GM19438 (cell line): ENCODE measurements around the gene MTMR11.
"Not testable (repeated sequence)": the region's sequence is repeated elsewhere in the genome, so short reads cannot be mapped to it uniquely, and the experiment has no call there.

Source experiments
- ATAC-seq: cut with Tn5 transposase; IDR thresholded peaks from one replicate; pipeline ENCODE4 v1.9.1; 2021; ENCODE audit warnings: low read depth; ENCODE audit not compliant: unreplicated experiment

Gene MTMR11, protein sequence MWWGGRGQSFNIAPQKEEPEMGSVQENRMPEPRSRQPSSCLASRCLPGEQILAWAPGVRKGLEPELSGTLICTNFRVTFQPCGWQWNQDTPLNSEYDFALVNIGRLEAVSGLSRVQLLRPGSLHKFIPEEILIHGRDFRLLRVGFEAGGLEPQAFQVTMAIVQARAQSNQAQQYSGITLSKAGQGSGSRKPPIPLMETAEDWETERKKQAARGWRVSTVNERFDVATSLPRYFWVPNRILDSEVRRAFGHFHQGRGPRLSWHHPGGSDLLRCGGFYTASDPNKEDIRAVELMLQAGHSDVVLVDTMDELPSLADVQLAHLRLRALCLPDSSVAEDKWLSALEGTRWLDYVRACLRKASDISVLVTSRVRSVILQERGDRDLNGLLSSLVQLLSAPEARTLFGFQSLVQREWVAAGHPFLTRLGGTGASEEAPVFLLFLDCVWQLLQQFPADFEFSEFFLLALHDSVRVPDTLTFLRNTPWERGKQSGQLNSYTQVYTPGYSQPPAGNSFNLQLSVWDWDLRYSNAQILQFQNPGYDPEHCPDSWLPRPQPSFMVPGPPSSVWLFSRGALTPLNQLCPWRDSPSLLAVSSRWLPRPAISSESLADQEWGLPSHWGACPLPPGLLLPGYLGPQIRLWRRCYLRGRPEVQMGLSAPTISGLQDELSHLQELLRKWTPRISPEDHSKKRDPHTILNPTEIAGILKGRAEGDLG

DNA sequence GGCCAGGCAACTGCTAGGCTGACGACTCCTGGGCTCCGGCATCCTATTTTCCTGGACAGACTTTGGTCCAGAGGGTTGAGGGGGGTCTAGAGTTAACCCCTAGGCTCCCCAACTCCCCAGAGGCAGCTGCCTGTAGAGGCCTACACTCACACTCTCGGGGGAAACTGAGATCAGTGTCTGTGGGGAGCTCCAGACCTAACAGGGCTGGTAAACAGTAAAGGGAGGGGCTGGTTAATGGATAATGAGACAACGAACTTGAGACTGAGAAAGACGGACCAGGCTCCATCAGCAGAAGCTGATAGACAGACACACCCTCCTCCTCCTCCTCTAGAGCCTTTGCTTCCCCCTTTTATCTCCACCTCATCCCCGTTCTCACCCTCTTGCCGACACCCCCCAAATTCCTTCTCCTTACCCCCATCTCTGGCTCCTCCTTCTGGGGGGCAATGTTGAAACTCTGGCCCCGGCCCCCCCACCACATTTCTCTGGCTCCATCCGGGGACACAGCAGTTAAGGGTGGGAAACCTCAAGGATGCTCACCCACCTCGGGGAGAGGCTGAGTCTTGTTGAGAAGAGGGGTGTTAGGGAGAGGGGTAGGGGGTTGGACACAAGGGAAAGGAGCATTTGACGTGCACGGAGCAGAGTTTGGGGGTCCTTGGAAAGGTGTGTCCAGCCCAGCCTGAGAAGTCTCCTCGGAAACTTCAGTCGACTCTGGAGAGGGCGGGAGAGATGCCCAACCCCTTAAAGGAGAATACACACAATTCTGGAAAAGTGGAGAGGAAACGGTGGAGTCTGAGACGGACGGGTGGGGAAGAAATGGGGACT is at the start of gene MTMR11:
Gene MTMR11 (minus strand): TSS at position 710 of the 822 bp plus-strand sequence. CDS start 232 bp downstream, at position 478.
- ATAC-seq, result no peak

DNA sequence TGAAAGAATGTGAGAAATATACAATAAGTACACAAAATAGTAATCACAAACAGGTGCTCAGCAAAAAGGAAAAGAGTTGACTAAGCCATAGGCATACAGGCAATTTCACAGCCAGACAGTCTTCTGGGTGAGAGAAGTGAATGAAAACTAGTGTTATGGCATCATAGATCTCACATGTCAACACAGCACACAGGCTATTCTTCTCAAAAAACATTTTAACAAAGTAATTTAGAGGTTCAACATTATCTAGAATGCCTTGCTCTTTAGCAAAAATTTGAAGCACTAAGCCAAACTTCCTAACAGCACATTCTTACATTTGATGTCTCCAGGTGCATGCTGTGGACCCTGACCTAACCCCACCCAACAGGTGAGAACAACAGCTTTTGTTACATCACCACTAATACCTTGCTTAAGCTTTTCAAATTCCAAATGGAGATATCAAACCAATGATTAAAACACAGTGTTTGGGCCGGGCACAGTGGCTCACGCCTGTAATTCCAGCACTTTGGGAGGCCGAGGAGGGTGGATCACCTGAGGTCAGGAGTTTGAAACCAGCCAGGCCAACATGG is 43.4 kb upstream of the MTMR11 start:
- no peak for ATAC-seq

DNA sequence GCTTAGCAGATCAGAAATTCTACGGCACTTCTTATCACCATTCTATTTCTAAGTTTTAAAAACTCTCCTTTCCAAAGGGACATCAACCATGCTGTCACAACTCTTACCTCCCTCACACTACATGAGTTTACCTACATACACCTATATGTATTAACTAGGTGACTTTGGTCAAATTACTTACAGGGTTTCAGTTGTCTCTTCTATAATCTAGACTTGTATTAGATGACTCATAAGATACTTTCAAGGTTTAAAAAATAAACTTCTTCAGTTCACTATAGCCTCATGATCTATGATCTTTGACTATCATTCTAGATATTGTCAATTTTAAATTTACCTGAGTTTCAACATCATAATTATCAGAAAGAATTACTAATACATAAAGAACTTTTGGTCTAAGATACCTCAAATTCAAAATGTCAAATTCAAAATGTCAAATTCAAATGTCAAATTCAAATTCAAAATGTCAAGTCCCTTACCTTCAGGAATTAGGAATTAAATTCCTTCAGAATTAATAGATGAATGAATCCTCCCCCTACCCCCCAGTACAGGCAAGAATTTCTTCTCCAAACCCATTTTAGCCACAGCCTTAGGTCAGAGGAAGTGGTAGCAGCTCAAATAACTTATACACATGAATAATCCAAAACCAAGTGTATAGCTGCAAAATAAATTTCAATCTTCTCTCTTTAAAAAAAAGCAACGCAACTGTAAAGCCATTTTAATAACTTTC is 42.7 kb upstream of the MTMR11 start:
- ATAC-seq, result no peak

DNA sequence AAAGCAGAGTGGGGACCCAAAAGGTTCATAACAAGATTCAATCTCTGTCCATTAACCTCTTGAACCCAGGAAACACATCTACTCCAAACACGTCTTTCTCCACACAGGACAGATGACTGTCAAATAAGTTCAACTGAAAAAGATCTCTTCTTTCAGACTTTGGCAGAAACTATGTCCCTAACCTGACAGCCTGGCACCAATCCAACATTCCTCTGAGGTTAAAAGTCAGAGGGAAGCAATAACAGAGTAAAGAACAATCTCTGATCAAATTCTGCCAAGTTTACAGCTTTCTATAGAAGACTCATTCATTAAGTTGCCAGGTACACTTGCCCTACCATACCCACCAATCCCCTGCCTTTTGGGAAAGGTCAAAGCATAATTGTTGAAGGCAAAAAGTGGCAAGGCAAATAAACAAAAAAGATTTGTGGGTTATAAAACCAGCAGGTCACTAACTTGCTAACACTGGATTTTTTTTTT is 41.9 kb upstream of the MTMR11 start:
- no peak for ATAC-seq

DNA sequence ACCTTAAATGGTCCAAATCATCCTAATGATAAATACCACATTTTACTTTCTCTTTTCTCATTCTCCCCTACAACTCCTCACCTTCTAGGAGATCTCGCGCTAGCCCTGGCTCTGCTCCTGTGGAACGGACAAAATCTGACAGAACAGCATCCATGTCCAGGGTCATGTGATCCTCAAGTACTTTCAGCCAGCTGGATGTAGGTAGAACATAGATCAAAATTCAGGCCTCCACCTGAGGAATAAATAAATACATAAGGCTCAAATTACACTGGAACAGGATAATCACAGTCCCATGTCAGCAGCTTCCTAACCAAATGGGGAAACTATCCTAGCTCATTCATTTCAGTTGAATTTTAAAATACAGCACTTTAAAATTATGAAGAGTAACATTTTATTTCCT is 40.7 kb upstream of the MTMR11 start:
- ATAC-seq, result no peak

DNA sequence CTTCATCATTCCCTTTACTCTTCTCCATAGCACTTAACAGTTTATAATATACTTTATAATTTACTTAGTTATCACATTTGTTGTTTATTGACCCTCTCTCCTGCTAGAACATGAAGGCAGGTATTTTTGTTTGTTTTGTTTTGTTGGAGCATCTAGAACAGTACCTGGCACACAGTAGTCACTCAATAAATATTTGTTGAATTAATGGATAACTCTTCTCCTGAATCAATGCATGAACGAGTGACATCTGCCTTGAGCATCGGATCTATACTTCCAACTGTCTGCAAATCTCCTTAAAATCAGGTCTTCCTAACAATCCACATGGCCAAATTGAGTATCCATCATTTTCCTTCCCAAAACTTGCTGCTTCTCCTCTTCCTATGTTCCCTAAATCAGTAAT is 35.9 kb upstream of the MTMR11 start:
- no peak for ATAC-seq

DNA sequence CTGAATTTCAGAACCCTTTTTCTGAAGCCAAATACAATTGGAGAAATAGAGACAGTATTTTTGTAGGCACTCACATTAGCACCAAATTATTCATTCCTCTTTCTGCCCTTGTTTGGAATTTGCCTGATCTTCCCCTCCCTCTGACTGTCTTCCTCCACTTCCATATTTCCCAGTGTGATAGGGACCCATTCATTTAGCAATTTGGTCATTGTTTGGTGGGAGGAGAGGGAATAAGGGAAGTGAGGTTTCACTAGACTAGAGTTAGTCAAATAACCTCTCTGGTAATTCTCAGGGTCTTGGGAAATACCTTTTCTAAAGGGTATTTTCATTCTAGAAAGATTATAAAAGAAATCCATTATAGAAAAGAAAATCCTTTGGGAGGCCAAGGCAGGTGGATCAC is 31.0 kb upstream of the MTMR11 start:
- no peak for ATAC-seq

DNA sequence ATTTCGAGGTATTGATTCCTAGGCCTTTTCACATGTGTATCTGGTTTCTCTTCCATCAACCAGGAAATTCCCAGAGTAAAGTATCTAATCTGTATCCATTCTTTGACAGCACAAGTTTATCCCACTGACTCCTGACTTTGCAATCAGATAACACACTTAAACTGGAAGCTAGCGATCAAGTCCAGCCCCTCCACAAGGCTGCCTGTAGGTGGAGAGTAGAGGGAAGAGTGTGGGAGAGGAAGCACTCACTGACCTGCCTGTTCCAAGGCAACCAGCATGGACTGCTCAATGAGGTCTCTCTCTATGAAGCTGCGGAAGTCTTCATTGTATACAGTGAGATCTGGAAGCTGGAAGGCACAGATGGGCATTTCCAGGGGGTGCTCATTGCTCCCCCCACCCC is 30.4 kb upstream of the MTMR11 start:
- no peak for ATAC-seq

DNA sequence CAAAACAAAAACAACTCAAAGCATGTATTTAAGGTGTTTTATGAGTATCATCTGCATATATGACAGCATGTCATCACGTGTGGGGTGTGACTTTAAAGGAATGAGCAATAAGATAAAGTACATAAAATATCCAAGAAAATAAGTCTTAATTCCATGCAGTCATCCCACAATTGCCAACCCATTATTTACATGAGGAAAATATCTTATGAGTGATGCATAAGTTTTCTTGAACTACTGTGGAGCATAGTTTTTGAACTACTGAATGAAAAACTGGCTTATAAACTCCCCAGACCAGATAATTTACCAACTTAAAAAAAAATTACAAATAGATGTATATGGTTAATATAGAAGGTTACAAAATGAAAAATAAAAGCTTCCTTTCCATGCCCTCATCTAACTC is 29.7 kb upstream of the MTMR11 start:
- no peak for ATAC-seq

DNA sequence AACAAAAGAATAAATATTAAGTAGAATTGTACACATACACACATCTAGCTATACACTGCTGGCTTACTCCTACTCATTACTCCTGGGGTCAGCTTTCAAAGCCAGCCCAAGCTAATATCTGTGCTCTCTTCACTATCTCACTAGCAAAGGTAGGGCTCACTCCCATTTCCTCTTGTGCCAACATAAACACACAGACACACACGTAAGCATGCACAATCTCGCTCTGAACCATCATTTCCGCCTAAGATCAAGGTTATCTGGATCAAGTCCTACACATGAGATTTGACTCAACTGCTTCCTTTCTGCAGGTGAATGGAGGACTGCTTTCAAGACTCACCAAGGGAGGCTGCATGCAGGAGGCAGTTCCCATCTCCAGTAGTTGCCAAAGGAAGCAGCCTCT is 28.8 kb upstream of the MTMR11 start:
- ATAC-seq, result no peak

DNA sequence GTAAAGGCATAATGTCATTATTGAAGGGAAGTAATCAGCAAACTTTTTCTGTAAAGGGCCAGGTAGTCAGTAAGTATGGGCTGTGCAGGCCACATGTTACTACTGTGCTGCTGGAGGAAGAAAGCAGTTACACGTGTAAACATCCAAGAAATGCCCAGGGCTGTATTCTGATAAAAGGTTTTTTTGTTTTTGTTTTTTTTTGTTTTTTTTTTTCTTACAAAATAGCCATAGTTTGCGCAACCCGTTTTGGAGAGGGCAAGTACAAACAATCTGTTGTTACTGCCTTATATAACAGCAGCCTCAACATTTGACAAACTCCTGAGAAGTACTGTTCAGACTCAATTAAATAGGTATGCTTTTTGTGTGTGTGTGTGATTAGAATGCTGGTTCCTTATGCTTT is 26.7 kb upstream of the MTMR11 start:
- ATAC-seq, result no peak

DNA sequence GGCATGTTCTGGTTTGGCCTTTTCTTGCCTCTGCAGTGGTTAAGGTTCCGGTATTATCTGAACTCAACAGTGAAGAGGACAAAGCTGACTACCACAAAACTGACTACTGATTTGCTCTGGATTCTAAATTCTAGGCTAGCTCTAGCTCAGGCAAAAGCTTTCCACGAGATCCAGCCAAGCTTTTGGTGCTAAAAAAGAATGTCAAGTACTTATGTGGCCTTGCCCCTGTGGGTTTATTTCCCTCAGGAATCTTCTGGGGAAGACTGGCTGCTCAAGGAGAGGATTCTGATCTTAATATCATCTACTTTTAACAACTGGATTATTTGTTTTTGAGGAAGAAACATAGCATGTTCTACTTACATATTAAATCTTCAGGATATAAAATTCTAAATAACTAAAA is 26.1 kb upstream of the MTMR11 start:
- ATAC-seq, result no peak

DNA sequence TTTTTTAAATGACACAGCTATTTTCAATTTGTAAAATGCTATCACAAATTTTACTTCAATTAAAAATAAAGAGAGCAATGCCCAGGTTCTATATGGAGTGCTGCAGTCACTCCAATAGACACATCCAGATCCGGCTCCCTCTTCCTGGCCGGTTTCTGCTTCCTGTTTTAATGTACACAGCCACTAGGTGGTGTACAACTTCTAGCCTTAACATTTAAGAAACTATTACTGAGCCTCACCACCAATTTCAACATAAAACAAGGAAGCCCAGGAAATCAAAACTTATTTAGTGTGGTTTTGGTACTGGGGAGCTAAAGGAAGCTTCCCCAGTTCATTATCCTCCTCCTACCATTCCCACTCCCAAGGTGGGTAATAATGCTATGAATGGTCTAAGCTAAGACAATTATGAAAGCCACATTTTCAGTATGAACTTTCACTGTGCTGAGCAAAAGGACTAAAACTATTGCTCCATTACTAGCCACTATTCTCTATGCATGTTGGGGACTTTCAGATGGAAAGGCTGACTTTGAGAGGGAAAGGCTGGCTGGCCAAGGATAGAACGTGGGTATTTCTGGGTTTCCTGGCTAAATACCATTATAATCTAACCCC is 25.5 kb upstream of the MTMR11 start:
- no peak for ATAC-seq

DNA sequence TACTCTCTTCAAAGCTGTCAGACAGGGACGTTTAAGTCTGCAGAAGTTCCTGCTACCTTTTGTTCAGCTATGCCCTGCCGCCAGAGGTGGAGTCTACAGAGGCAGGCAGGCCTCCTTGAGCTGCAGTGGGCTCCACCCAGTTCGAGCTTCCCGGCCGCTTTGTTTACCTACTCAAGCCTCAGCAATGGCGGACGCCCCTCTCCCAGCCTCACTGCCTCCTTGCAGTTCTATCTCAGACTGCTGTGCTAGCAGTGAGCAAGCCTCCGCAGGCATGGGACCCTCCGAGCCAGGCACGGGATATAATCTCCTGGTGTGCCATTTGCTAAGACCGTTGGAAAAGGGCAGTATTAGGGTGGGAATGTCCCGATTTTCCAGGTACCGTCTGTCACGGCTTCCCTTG is 20.9 kb upstream of the MTMR11 start:
- not testable (repeated sequence) for ATAC-seq

DNA sequence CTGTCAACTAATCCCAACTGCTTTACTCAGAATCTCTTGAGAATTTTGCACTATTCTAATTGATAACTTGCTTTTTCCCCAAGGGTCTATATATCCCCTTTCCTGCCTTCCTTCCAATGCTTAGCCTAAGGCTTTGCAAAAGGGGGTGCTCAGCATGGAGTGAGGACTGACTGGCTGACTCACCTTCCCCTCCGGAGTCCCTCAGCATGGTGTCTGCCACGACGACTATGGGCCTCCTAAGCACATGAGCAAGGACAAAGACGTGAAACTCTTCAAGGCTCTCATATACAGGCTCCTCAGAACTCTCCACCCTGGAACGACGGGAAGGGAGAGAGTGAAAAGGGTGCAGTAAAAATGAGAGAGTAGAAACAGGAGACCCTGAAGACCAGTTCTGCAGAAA is 13.2 kb upstream of the MTMR11 start:
- no peak for ATAC-seq

DNA sequence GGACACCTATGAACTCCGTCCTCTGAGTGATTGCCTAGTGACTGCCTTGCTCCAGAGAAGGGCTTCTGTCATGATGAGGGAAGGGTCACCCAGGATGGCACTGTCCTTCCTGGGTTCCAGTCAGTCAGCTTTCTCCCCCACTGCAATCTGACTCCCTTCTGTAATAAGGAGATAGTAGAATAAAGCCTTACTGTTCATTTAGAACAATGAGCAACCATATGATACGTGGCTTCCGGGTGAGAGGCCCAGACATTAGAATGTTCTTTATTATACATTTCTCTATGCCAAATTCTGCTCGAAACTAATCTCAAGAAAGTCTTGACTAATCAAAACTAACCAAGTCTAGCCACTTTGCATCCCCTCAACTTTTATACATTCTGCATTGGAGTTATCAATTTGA is 8.5 kb upstream of the MTMR11 start:
- ATAC-seq, result no peak

DNA sequence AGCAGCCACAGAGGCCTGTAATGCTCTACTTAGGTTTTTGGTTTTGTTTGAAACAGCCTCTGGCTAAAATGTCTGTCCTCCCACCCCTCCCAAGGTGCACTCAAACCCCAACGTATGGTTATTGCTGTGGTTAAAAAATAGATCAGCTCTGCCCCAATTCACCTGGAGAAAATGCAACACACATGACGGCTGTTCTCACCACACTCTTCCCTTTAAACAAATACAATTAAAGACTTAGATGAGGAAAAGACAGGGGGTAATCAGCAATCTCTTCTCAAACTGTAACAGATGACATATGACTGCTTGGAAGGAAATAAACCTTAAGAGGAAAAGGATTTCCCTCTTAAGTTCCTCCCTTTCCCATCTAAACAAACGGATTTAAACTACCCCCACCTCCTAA is 6.2 kb upstream of the MTMR11 start:
- no peak for ATAC-seq

DNA sequence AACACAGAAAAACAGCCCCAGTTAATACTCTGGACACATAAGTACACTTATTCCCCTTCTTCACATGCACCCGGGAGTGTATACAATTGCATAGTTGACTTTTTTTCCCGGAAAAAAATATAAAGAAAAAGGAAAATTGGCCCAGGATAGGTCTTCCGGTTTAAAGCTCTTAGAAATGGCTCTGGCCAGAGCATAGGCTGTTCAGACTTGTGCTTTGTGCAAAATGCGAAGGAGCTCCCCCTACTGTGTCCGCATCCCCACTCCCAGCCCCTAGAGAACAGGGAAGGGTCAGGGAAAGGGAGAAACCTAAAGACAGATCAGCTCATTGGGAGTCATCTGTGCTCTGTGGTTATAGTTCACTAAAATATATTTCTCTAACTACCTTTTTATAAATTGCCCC is 5.5 kb upstream of the MTMR11 start:
- no peak for ATAC-seq

DNA sequence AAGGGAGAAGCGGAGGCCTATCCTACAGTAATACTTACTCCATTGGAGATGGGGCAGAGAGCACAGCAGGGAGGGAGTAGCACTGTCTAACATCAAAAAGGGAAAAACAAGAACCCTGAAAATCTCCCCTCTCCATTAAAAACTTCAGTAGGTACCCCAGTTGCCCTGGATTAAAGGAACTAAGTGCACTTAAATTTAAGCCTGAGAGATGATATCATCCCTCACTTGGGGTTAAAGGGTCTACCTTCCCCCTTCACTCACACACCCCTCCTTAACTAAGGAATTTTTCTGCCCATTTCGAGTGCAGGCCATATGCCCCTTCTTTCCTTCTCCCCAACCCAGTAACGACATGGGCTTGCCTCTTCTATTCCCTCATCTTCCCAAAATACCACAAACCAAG is 3.7 kb upstream of the MTMR11 start:
- ATAC-seq, result no peak

DNA sequence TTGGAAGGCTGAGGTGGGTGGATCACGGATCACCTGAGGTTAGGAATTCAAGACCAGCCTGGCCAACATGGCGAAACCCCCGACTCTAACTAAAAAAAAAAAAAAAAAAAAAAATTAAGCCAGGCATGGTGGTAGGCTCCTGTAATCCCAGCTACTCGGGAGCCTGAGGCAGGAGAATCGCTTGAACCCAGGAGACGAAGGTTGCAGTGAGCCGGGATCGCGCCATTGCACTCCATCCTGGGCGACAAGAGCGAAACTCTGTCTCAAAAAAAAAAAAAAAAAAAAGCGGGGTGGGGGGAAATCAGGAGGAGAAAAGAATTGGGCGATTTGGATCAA is 2.0 kb upstream of the MTMR11 start:
- not testable (repeated sequence) for ATAC-seq
